Measurements from ENCODE around the gene PRR5.
"Not testable (repeated sequence)": the region's sequence is repeated elsewhere in the genome, so short reads cannot be mapped to it uniquely, and the experiment has no call there.

PRR5 gene

GRCh38 chr22:44676066-44676440 is 26.0 kb upstream of the PRR5 start:
- not testable (repeated sequence) for DNase-seq

GRCh38 chr22:44676441-44677352 is 25.3 kb upstream of the PRR5 start:
- no peak for DNase-seq

GRCh38 chr22:44677353-44677840 is 24.6 kb upstream of the PRR5 start:
- DNase-seq = no peak

- DNase-seq = no peak
These were observed 24.0 kb upstream of the PRR5 start for GRCh38 chr22:44677871-44678555.

GRCh38 chr22:44678556-44679305 is 23.3 kb upstream of the PRR5 start:
- DNase-seq = no peak

GRCh38 chr22:44679306-44679647 is 22.7 kb upstream of the PRR5 start:
- not testable (repeated sequence) for DNase-seq

- DNase-seq = no peak
These were observed 21.9 kb upstream of the PRR5 start for GRCh38 chr22:44680058-44680457.

GRCh38 chr22:44680481-44680894 is 21.5 kb upstream of the PRR5 start:
- no peak for DNase-seq

GRCh38 chr22:44682556-44683168 is 19.3 kb upstream of the PRR5 start:
- no peak for DNase-seq

GRCh38 chr22:44683237-44683636 is 18.8 kb upstream of the PRR5 start:
- DNase-seq = no peak

- DNase-seq = no peak
These were observed 18.1 kb upstream of the PRR5 start for GRCh38 chr22:44683881-44684280.

- DNase-seq = peak; percentile 79
These were observed 17.3 kb upstream of the PRR5 start for GRCh38 chr22:44684506-44685383.

- no peak for DNase-seq
These were observed 16.5 kb upstream of the PRR5 start for GRCh38 chr22:44685384-44686056.

GRCh38 chr22:44686873-44687600 is 15.0 kb upstream of the PRR5 start:
- no peak for DNase-seq

- DNase-seq = no peak
These were observed 12.8 kb upstream of the PRR5 start for GRCh38 chr22:44689173-44689572.

GRCh38 chr22:44689915-44690524 is 12.0 kb upstream of the PRR5 start:
- no peak for DNase-seq

- no peak for DNase-seq
These were observed 10.0 kb upstream of the PRR5 start for GRCh38 chr22:44691796-44692661.

GRCh38 chr22:44692662-44693007 is 9.4 kb upstream of the PRR5 start:
- no peak for DNase-seq

- DNase-seq = no peak
These were observed 8.9 kb upstream of the PRR5 start for GRCh38 chr22:44693145-44693544.

Measured in right forelimb (tissue), 1 donor.